K562 treated with DMSO at 1 percent for 4 hours (cell line): ENCODE results near the gene MYEF2. TPM values are rescaled to one million over a fixed set of nuclear protein-coding genes. Genes with fewer than 3 reads are reported as not detected.

Experiments used
- total RNA-seq: library from RNA; unstranded; fragments of 300-600 nt; gene quantifications from 2 replicates; pipeline ENCODE4 v1.2.3, GENCODE V29; 2022; ENCODE audit not compliant: insufficient read depth

MYEF2 gene
- 1.5 TPM in 1 of 2 replicates, not detected in the other for total RNA-seq

GRCh38 chr15:48177766-48178647 is at the start of gene MYEF2:
Gene MYEF2 (minus strand): TSS chr15:48178295. CDS start chr15:48178237, 58 bp downstream.

GRCh38 chr15:48205981-48206380 is 27.9 kb upstream of the MYEF2 start, which contains the start of gene SLC12A1:
Gene SLC12A1 (plus strand): TSS chr15:48206302. CDS start chr15:48207720, 1,418 bp downstream.

GRCh38 chr15:48191574-48192225 is 13.6 kb upstream of the MYEF2 start, which contains the start of gene CTXN2:
Gene CTXN2 (plus strand): TSS chr15:48191665. CDS start chr15:48201301, 9,636 bp downstream.

GRCh38 chr15:48120745-48121144 is 57.4 kb downstream of the MYEF2 start, which contains the start of gene SLC24A5:
Gene SLC24A5 (plus strand): TSS chr15:48120990. CDS start chr15:48121045, 55 bp downstream.

Other genes with a start within 250 kb of the MYEF2 start
- gene SLC24A5, start 57.3 kb downstream of the MYEF2 start, total RNA-seq, result not detected in 2 replicates
- gene CTXN2, start 13.4 kb upstream of the MYEF2 start, total RNA-seq, result not detected in 2 replicates
- not detected in 2 replicates for gene SLC12A1, start 28.0 kb upstream of the MYEF2 start, total RNA-seq
- gene DUT, start 153.1 kb upstream of the MYEF2 start, total RNA-seq, result 90.6 and 97.4 TPM in 2 replicates